Astrocyte of the cerebellum (primary cell): ENCODE data around the gene POLG.
A peak's percentile ranks its signal among the peaks of the same experiment; 100 is the strongest.

Experiments used
- DNase-seq: peaks from one replicate; pipeline ENCODE4 v3.0.0-alpha.2; 2011; ENCODE audit warnings: low read depth
- H3K4me3 ChIP-seq: 2 replicates; pipeline ENCODE4 v1.5.1; 2011; ENCODE audit warnings: mild to moderate bottlenecking, low read depth, low read length, moderate library complexity
- in situ Hi-C: cut with HindIII; loops from 2 replicates; pipeline ENCODE4 v1.10.0; 2017; ENCODE audit warnings: low sequenced_read_pairs
- TF ChIP-seq, protein P1 (sequence below): IDR thresholded peaks from 2 replicates; pipeline ENCODE4 v1.5.1; 2012; ENCODE audit warnings: low read length, low read depth, moderate library complexity, mild to moderate bottlenecking; ENCODE audit errors: missing control alignments

Gene POLG

GRCh38 chr15:89364741-89365450 is 30.3 kb upstream of the POLG start:
- TF ChIP-seq, protein P1, sequence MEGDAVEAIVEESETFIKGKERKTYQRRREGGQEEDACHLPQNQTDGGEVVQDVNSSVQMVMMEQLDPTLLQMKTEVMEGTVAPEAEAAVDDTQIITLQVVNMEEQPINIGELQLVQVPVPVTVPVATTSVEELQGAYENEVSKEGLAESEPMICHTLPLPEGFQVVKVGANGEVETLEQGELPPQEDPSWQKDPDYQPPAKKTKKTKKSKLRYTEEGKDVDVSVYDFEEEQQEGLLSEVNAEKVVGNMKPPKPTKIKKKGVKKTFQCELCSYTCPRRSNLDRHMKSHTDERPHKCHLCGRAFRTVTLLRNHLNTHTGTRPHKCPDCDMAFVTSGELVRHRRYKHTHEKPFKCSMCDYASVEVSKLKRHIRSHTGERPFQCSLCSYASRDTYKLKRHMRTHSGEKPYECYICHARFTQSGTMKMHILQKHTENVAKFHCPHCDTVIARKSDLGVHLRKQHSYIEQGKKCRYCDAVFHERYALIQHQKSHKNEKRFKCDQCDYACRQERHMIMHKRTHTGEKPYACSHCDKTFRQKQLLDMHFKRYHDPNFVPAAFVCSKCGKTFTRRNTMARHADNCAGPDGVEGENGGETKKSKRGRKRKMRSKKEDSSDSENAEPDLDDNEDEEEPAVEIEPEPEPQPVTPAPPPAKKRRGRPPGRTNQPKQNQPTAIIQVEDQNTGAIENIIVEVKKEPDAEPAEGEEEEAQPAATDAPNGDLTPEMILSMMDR: no peak
- H3K4me3 ChIP-seq: no peak overlapping the region
- DNase-seq: no peak
- in situ Hi-C loops: no loop called here

DNA sequence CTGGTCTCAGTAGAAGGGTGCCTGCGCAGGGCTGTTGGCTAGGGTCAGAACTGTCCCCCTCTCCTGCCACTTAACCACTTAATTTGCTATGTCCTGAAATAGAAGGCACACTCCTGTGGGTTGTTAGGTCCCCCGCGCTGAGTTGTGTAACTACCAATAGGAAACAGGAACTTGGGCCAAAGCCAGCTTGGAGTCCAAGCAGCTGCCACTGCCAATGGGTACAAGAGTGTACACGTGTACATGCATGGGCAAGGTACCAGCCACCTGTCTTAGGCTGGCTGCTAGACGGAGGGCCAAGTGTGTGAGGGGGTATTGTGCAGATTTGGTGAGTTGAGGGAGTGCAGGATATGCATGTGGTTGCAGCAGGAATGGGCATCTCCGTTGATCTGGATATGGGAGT is 29.7 kb upstream of the POLG start:
- no peak for DNase-seq
- no peak overlapping the region for H3K4me3 ChIP-seq
- in situ Hi-C loops: no loop called here
- TF ChIP-seq, protein P1: no peak

DNA sequence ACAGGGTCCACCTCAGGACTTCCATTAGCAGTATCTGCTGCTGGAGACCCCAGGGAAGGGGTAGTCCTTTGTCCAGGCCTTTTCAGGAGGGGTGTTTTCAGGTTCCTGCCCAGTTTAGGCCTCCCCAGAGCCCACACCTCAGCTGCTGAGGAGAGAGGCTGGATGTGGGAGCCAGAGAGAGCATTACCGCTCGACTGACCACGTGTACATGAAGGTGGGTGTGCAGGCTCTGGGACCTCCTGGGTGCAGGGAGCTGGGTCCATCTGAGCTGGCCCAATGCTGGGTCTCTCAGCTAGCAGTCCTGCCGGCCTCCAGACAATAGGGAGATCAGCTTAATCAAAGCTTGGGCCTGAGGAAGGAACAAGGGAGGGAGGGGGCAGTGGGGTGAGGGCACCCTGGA is 29.1 kb upstream of the POLG start:
- H3K4me3 ChIP-seq: no peak overlapping the region
- in situ Hi-C loops: no loop called here
- no peak for DNase-seq
- TF ChIP-seq, protein P1: no peak

- in situ Hi-C loops: no loop called here
- H3K4me3 ChIP-seq: no peak overlapping the region
- DNase-seq: no peak
- TF ChIP-seq, protein P1: no peak
Measured at GRCh38 chr15:89363133-89363532, 28.5 kb upstream of the POLG start.

DNA sequence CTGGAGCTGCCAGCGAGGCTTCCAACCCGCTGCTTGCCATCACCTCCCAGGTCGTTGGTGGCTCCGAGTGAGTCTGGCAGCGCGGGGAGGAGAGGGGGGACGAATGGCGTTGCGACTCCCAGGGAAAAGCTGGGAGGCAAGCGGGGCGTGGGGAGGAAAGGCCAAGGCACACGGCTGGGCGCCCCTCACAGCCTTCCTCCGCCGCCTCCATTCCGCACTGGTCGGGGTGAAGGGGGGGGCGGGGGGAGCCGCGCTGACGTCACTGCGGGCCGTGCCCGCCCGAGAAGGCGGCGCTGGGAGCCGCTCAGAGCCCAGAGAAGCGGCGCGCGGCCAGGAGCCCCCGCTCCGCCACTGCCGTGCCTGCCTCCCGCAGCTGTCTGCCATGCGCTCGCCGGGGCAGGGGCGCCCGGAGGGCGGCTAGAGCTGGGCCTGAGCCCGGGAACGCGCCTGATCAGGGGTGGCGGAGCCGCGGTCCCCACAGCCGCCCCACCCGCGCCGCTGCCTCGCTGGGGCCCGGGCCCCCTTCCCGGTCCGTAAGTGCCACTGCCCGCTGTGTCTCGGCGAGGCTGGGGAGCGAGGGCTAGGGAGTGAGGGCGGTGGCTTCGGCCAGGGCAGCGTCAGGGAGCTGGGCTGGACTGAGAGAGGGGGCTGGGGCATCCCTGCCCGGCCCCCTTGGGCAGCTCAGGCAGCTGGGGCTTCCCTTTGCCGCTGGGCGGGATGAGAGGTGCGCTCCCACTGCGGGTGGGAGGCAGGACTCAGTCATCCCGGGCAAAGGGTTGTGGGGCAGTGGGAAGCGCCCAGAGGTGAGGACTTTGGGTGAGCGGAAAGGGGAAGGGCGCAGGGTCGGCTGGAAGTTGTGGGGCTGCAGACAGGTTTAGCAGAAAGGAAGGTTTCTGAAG is 27.8 kb upstream of the POLG start:
- TF ChIP-seq, protein P1: no peak
- H3K4me3 ChIP-seq: no peak overlapping the region
- no peak for DNase-seq
- in situ Hi-C loops: no loop called here

- TF ChIP-seq, protein P1: no peak
- peak; percentile 20 for DNase-seq
- in situ Hi-C loops: no loop called here
- no peak overlapping the region for H3K4me3 ChIP-seq
Measured at GRCh38 chr15:89361451-89362202, 27.0 kb upstream of the POLG start.
